ENCODE measurements around the gene PPM1N.
A peak's percentile ranks its signal among the peaks of the same experiment; 100 is the strongest.

PPM1N gene

DNA sequence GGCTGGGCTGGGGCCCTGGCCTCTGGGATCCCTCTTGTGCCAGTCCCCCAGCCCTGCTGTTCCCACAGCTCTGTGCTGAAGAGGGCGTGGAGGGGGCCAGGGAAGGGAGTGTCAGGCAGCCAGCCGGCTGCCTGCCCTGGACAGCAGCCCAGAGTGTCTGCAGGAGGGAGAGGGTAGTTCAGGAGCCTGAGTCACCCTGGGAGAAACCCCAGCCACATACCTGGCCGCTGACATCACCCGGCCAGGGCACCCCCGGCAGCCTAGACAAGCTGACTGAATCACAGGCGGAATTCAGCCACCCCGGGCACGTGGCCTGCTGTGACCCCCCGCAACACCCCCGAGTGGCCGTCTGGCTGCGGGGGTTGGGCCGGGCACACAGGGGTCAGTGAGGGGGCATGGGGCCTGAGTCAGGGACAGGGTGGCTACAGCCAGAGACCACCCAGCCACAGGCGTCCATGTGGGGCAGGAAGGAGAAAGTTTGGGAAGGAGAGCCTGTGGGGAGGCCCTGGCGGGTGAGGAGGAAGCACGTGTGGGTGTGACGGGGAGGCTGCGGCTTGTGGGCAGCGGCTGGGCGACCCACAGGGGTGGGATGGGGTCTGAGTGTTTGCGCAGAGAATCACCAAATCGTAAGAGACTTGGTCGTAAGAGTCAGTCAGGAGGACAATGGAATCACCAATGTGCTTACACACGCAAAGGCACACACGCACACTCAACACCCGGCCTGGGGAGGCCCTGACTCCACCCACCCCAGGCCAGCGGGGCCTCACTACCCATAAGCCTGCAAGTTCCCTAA is 42.3 kb upstream of the PPM1N start:
- ChIA-PET CTCF (interaction anchor here (0.9 to 8.0 kb wide), 8 partner anchors 9 to 39 kb away, joined by 3 to 58 read pairs (median 8); no protein-coding TSS in a partner anchor), POLR2A (interaction anchor here (1.2 to 5.6 kb wide), 2 partner anchors 12 to 16 kb away, joined by 3 to 48 read pairs; partner anchors contain the start of gene FOSB)
- TF ChIP-seq CTCF (IDR thresholded peaks at IDR 0.05; ENCODE audit: control extremely low read depth, extremely low read depth, low read depth, missing control alignments) = no peak
- peak; percentile 81 for DNase-seq (ENCODE audit: extremely low spot score)

- ChIA-PET POLR2A (interaction anchor here (0.7 to 5.6 kb wide), 2 partner anchors 12 to 875 kb away, joined by 5 to 48 read pairs; partner anchors contain the start of gene FOSB), CTCF (interaction anchor here (0.9 to 8.0 kb wide), 8 partner anchors 9 to 39 kb away, joined by 3 to 58 read pairs (median 5); no protein-coding TSS in a partner anchor)
- DNase-seq (ENCODE audit: extremely low spot score) = no peak
- TF ChIP-seq CTCF (IDR thresholded peaks at IDR 0.05; ENCODE audit: control extremely low read depth, extremely low read depth, low read depth, missing control alignments) = no peak
Measured at GRCh38 chr19:45456500-45456815, 41.8 kb upstream of the PPM1N start.

DNA sequence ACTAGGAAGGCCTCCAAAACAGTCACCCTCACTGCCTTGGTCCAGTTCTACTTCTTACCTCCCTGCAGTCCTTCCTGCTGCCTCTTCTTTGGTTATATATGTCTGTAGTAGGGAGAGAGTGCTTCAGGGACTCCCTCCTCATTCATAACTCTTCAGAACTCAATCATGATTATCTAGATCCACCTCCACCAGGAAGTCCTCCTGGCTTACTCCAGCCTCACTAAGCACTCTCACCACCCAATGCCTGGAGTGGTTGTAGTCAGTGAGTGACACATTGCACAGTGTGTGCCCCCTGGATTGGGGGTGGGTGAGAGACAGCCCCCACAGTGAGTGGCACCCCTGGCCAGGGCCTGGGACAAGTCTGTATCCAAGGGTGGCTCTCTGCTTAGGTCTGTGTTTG is 40.5 kb upstream of the PPM1N start:
- CTCF ChIA-PET = interaction anchor here (0.7 to 8.0 kb wide), 4 partner anchors 10 to 185 kb away, joined by 3 to 58 read pairs (median 6); partner anchors contain the start of gene FOSB
- POLR2A ChIA-PET = interaction anchor here (1.4 kb wide), 1 partner anchor 12 kb away, joined by 6 read pairs; no protein-coding TSS in a partner anchor

DNA sequence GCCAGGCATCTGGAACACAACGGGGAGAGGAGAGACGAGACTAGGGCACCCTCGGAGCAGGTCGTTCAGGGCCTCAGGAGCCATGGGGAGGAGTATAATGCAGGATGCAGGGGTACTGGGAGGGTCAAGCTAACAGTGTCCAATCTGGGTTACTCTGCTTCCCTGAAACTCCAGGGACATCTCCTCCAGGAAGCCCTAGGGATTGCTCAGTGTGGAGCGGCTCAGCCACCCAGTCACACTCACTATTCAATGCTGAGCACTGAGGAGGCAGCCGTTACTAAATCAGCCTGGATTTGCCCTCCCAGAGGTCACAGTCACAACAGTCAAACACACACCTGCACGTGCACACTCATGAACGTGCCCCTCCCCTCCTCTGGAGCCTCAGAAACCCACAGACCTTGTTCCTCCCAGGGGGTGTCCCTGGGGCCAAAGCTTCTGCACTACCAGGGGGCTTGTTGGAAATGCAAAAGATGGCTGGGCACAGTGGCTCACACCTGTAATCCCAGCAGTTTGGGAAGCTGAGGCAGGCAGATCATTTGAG is 37.4 kb upstream of the PPM1N start:
- POLR2A ChIA-PET = no interaction called here
- CTCF ChIA-PET = interaction anchor here (1.4 to 5.6 kb wide), 5 partner anchors 14 to 25 kb away, joined by 3 to 29 read pairs (median 6); no protein-coding TSS in a partner anchor
- no peak for DNase-seq (ENCODE audit: extremely low spot score)
- no peak for TF ChIP-seq CTCF (IDR thresholded peaks at IDR 0.05; ENCODE audit: control extremely low read depth, extremely low read depth, low read depth, missing control alignments)

More for the DNA sequence above, 40.5 kb upstream of the PPM1N start:
- no peak for DNase-seq (ENCODE audit: extremely low spot score)
- no peak for TF ChIP-seq CTCF (IDR thresholded peaks at IDR 0.05; ENCODE audit: control extremely low read depth, extremely low read depth, low read depth, missing control alignments)

- ChIA-PET POLR2A (interaction anchor here (0.5 kb wide), 1 partner anchor 35 kb away, joined by 3 read pairs; no protein-coding TSS in a partner anchor), CTCF (interaction anchor here (0.7 to 5.6 kb wide), 9 partner anchors 10 to 230 kb away, joined by 3 to 29 read pairs (median 4); partner anchors contain the start of genes QPCTL and SNRPD2)
- no peak for TF ChIP-seq CTCF (IDR thresholded peaks at IDR 0.05; ENCODE audit: control extremely low read depth, extremely low read depth, low read depth, missing control alignments)
- no peak for DNase-seq (ENCODE audit: extremely low spot score)
Measured at GRCh38 chr19:45462174-45462573, 36.1 kb upstream of the PPM1N start.

DNA sequence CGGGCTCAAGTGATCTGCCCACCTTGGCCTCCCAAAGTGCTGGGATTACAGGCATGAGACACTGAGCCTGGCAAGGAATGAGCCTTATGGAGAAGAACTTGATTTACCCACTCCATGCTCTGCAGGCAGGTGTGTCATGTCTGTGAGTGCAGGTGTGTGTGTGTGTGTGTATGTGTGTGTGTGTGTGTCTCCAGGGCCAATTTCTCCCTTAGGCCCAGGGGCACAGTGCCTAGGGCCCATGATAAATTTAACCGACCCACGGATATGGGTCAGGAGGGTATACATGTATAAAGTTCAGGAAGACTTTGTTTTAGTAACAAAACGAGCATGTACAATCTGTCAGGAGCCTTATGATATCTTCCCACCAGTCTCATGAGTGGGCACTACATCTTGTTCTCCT is 35.0 kb upstream of the PPM1N start:
- CTCF ChIA-PET = interaction anchor here (1.3 to 5.6 kb wide), 3 partner anchors 22 to 229 kb away, joined by 3 to 29 read pairs (median 24); partner anchors contain the start of genes QPCTL and SNRPD2
- POLR2A ChIA-PET = no interaction called here
- no peak for TF ChIP-seq CTCF (IDR thresholded peaks at IDR 0.05; ENCODE audit: control extremely low read depth, extremely low read depth, low read depth, missing control alignments)
- DNase-seq (ENCODE audit: extremely low spot score) = no peak
